ENCODE measurements around the gene ZC3H4.
A peak's percentile ranks its signal among the peaks of the same experiment; 100 is the strongest.

The ZC3H4 gene

GRCh38 chr19:47111682-47112165 is 1.9 kb downstream of the ZC3H4 start:
- TF ChIP-seq CTCF (IDR thresholded peaks at IDR 0.05) = no peak
- DNase-seq (ENCODE audit: low spot score) = peak; percentile 77
- peak overlapping the region; percentile 87 for H3K4me3 ChIP-seq
- peak overlapping the region; percentile 99 to 100 for H3K27ac ChIP-seq

DNA sequence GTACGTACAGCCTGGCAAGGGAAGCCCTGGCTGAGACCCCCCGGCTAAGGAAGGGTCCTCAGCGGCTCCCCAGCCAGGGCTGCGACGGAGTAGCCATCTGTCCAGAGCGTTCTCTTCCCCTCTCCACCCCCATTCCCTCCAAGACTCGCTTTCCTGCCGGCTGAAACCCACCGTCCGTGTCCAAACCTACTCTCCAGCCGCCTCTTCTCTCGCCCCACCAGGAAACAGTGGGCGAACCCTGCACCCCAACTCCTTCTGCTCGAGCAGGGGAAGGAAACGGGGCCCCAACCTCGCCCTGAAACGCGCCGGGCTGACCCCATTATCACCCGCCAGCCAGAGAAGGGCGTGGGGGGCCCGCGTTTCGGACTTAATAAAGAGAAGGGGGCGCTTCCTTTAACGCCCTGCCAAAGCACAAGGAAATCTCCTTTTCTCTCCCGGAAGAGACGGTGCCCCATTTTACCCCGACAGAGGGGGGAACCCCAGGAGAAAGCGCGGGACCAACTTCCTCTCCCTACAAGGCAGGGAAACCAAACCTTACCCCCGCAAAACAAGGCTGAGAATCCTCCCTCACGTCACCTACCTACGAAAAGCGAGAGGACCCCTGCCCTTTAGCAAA is 2.5 kb downstream of the ZC3H4 start:
- Histone ChIP-seq H3K27ac (peak overlapping the region; percentile 99 to 100), H3K4me3 (peak overlapping the region; percentile 87)
- no peak for TF ChIP-seq CTCF (IDR thresholded peaks at IDR 0.05)
- no peak for DNase-seq (ENCODE audit: low spot score)

DNA sequence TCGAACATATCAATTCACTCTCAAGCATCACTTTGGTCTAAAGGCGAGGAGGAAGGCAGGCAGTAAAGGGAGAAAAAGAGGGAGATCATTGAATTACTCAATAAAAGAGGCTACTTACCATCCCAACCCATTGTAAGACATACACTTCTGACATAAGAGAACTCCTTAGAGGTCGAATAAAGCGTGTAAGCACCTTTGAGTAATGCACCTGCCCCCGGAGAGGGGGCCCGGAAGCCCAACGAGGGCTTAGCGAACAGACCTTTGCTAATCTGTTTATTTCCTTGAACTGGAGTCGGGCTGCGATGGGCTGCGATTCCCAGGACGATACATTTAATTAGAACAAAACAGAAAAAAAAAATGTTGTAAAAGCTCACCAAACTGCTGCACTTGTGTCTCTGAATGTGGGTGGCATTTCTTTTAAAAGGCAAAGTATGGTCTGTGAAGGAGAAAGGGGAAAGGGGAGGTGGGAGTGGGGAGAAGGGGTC is 3.0 kb downstream of the ZC3H4 start:
- H3K27ac ChIP-seq = peak overlapping the region; percentile 99 to 100
- no peak for TF ChIP-seq CTCF (IDR thresholded peaks at IDR 0.05)
- no peak for DNase-seq (ENCODE audit: low spot score)
- H3K4me3 ChIP-seq = peak overlapping the region; percentile 87

GRCh38 chr19:47109541-47110375 is 3.8 kb downstream of the ZC3H4 start:
- Histone ChIP-seq H3K4me3 (peak overlapping the region; percentile 87), H3K27ac (peak overlapping the region; percentile 99 to 100)
- no peak for DNase-seq (ENCODE audit: low spot score)
- no peak for TF ChIP-seq CTCF (IDR thresholded peaks at IDR 0.05)

DNA sequence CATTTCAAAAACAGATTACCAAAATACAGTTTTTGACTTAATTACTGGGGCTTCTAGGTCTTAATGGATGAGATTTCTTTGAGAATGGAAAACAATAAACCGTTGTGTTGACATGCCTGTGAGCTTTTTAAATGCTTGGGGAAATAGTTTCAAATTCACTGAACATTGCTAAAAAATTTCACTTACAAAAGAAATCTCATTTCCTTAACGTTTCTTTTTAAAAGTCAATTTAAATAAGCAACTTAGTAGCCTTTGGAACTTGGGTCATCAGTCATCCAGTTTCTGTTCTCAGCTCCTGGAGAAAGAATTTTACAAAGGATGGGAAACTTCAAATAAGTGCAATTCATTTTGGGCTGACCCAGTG is 4.4 kb downstream of the ZC3H4 start:
- no peak for TF ChIP-seq CTCF (IDR thresholded peaks at IDR 0.05)
- Histone ChIP-seq H3K27ac (peak overlapping the region; percentile 99 to 100), H3K4me3 (peak overlapping the region; percentile 87)
- no peak for DNase-seq (ENCODE audit: low spot score)

DNA sequence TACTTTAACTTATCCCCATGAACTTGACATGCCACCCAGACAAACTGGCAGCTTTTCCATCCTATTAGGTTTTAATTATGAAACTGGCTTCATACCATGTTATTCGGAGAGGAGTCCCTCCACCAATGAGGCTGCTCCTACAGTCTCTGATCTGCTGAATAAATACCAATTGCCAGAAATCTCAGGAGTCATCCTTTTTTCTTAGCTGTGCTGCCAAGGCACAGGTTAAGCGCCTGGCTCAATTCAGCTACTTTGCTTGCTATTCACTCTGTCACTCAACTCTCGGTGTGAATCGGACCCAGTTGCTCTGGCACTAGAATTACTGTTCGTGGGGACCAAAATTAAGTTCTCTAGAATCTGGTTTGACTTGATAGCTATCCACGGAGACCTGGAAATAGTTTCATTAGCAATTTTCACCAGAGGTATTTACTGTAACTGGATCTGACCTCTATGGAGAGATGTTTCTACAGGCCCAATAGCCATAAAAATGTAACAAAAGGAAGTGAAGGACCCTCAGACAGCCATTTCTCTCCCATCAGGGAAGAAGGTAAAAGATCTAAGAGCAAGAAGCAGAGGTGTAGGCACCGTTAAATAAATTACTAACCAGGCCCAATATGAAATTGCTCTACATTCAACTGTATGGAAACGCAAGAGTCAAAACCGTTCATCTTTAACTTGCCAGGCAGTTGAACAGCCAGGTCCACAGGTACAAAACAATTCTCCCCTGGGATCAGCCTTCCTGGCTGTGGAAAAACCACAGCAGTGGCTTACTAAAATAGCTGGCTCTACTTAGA is 5.4 kb downstream of the ZC3H4 start:
- peak overlapping the region; percentile 58 to 84 for H3K27ac ChIP-seq
- no peak for TF ChIP-seq CTCF (IDR thresholded peaks at IDR 0.05)
- DNase-seq (ENCODE audit: low spot score) = no peak
- H3K4me3 ChIP-seq = peak overlapping the region; percentile 15
